ENCODE measurements around the gene ATP5PB. TPM values are rescaled to one million over a fixed set of nuclear protein-coding genes. Genes with fewer than 3 reads are reported as not detected.

The ATP5PB gene
- total RNA-seq, 1 experiment from 2014 or later: 344 TPM

DNA sequence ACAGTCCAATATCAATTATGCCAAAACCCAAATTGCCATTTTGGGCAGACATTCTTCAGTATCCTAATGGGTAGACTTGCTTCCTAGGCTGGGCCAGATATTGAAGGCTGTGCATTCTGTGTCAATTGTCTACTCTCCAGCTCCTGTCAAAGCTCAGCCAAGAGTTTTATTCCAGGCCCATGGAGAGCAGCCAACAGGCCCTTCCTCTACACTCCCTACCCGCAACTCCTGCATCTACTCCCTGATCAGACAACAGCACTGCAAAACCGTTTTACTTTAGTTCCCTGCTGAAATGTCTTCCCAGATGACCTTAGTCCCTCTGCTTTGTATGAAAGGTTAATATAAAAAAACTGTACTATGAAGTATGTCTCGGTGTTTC lies 60.7 kb downstream of the ATP5PB start:
- H3K4me3 ChIP-seq (ENCODE audit: low read depth, low read length, poor library complexity, severe bottlenecking): no peak overlapping the region
- no peaks in the 10 kb centered on the region for H3K9me3 ChIP-seq (ENCODE audit: low read depth, low read length, poor library complexity, severe bottlenecking)
- intact Hi-C loops (cut with micrococcal nuclease; ENCODE audit: unreplicated experiment): loop anchor here (2.0 to 5.0 kb wide), 2 partner anchors 147 to 259 kb away; no protein-coding TSS in a partner anchor
- ChIA-PET CTCF (no interaction called here), POLR2A (ENCODE audit: low non-redundant PET) (no interaction called here)
- DNase-seq (ENCODE audit: low spot score): no peak
- no peaks in the 10 kb centered on the region for H3K36me3 ChIP-seq (ENCODE audit: insufficient read depth, low read length, poor library complexity, severe bottlenecking)
- H3K27ac ChIP-seq (ENCODE audit: low read depth, low read length, poor library complexity, severe bottlenecking): no peak overlapping the region
- H3K4me1 ChIP-seq (ENCODE audit: insufficient read depth, low read length, poor library complexity, severe bottlenecking): no peaks in the 10 kb centered on the region
- no peaks in the 10 kb centered on the region for H3K27me3 ChIP-seq (replicated peaks; ENCODE audit: insufficient read depth, low read depth, low read length, poor library complexity)
- TF ChIP-seq, protein P1, sequence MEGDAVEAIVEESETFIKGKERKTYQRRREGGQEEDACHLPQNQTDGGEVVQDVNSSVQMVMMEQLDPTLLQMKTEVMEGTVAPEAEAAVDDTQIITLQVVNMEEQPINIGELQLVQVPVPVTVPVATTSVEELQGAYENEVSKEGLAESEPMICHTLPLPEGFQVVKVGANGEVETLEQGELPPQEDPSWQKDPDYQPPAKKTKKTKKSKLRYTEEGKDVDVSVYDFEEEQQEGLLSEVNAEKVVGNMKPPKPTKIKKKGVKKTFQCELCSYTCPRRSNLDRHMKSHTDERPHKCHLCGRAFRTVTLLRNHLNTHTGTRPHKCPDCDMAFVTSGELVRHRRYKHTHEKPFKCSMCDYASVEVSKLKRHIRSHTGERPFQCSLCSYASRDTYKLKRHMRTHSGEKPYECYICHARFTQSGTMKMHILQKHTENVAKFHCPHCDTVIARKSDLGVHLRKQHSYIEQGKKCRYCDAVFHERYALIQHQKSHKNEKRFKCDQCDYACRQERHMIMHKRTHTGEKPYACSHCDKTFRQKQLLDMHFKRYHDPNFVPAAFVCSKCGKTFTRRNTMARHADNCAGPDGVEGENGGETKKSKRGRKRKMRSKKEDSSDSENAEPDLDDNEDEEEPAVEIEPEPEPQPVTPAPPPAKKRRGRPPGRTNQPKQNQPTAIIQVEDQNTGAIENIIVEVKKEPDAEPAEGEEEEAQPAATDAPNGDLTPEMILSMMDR (conservative IDR thresholded peaks at IDR 0.05; ENCODE audit: low read depth, low read length): no peak
- no peak for TF ChIP-seq EZH2 (IDR thresholded peaks at IDR 0.05; ENCODE audit: borderline replicate concordance, low read depth, low read length, poor library complexity, severe bottlenecking)
- no TSS peak for BruUV-seq (replicated peaks)

DNA sequence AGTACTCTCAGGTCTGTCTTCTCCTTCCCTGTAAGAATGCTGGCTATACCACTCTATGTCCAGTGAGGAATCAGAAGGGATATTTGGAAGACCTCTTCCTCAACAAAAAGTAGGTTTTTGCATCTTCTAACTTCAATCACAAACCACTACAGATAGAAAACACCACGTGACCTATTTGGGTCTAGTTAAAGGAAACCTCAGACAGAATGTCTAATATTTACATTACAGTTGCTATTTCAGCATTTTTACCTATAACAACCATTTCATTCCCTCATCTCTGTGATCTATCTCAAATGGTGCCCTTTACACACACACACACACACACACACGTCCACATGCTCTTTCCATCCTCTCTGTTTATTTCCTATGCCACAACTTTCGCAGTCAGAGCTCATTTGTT lies 62.1 kb downstream of the ATP5PB start:
- no peaks in the 10 kb centered on the region for H3K4me1 ChIP-seq (ENCODE audit: insufficient read depth, low read length, poor library complexity, severe bottlenecking)
- no peak overlapping the region for H3K4me3 ChIP-seq (ENCODE audit: low read depth, low read length, poor library complexity, severe bottlenecking)
- no peaks in the 10 kb centered on the region for H3K36me3 ChIP-seq (ENCODE audit: insufficient read depth, low read length, poor library complexity, severe bottlenecking)
- H3K27me3 ChIP-seq (replicated peaks; ENCODE audit: insufficient read depth, low read depth, low read length, poor library complexity): peaks cover 5% of the 10 kb centered on the region
- no peak overlapping the region for H3K27ac ChIP-seq (ENCODE audit: low read depth, low read length, poor library complexity, severe bottlenecking)
- H3K9me3 ChIP-seq (ENCODE audit: low read depth, low read length, poor library complexity, severe bottlenecking): no peaks in the 10 kb centered on the region
- intact Hi-C loops (cut with micrococcal nuclease; ENCODE audit: unreplicated experiment): no loop called here
- TF ChIP-seq, protein P1 (conservative IDR thresholded peaks at IDR 0.05; ENCODE audit: low read depth, low read length): no peak
- no peak for TF ChIP-seq EZH2 (IDR thresholded peaks at IDR 0.05; ENCODE audit: borderline replicate concordance, low read depth, low read length, poor library complexity, severe bottlenecking)
- CTCF ChIA-PET: no interaction called here
- no TSS peak for BruUV-seq (replicated peaks)
- DNase-seq (ENCODE audit: low spot score): no peak
- POLR2A ChIA-PET (ENCODE audit: low non-redundant PET): no interaction called here

Other genes starting within 250 kb of the ATP5PB start
- not detected in 2 replicates for gene DENND2D, start 248.8 kb upstream of the ATP5PB start, total RNA-seq (2021)
- gene CHI3L2, start 221.8 kb upstream of the ATP5PB start, total RNA-seq (2021): not detected in 2 replicates
- not detected in 2 replicates for gene CHIA, start 158.6 kb upstream of the ATP5PB start, total RNA-seq (2021)
- 1.3 TPM in 2 replicates for gene OVGP1, start 21.7 kb upstream of the ATP5PB start, total RNA-seq (2021)
- gene WDR77, start 208 bp upstream of the ATP5PB start, total RNA-seq (2021): 56.1 and 67.9 TPM in 2 replicates
- gene C1orf162, start 24.5 kb downstream of the ATP5PB start, total RNA-seq (2021): 0.21 and 0.50 TPM in 2 replicates
- not detected in 2 replicates for gene ADORA3, start 54.2 kb downstream of the ATP5PB start, total RNA-seq (2021)
- not detected in 2 replicates for gene TMIGD3, start 54.2 kb downstream of the ATP5PB start, total RNA-seq (2021)
- gene RAP1A, start 170.3 kb downstream of the ATP5PB start, total RNA-seq (2021): 50.9 and 52.8 TPM in 2 replicates